ENCODE results near the gene TRIM62. TPM values are rescaled to one million over a fixed set of nuclear protein-coding genes. Genes with fewer than 3 reads are reported as not detected.

Gene TRIM62
- total and polyA plus RNA-seq, 4 donors: 0.60 to 1.3 (median 1.1) TPM

DNA sequence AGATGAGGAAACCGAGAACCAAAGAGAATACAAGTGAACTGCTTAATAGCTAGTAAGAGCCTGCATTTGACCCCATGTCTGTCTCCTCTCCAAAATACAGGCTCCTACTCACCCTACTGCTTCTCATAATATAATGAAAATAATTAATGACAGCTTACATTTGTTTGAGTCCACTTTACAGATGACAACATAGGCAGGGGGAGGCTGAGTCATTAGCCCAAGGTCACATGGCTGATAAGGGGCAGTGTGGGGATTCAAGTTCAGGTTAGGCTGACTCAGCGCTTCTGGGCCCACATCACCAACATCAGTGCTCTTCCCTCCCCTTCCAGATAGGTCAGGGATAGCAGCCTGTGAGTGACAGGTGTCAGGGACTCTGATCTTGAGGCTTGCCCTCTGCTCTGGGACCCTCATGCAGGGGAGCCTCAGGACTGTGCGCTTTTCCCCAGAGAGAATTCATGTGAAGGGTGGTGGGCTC lies 84.7 kb downstream of the TRIM62 start:
- WGBS: 96% methylated on average over 3 of the region's 3 CpGs
- Histone ChIP-seq H3K9ac (ENCODE audit: low read depth in 1 of 2, low read length in 2 of 2) (no peak overlapping the region), H3K27ac (ENCODE audit: low read depth in 1 of 2, low read length in 2 of 2) (no peak overlapping the region), H3K36me3 (ENCODE audit: control insufficient read depth in 4 of 4, insufficient read depth in 3 of 4, low read depth in 1 of 4, low read length in 3 of 4) (peaks cover 0 to 2% (median 0%) of the 10 kb centered on the region in 4 donors), H3K9me3 (ENCODE audit: control insufficient read depth in 4 of 4, low read length in 3 of 4) (no peaks in the 10 kb centered on the region), H3K4me3 (ENCODE audit: low read depth in 1 of 3, low read length in 3 of 3) (no peak overlapping the region), H3K27me3 (ENCODE audit: control insufficient read depth in 4 of 4, insufficient read depth in 4 of 4, low read length in 3 of 4) (no peaks in the 10 kb centered on the region), H3K4me1 (ENCODE audit: control insufficient read depth in 4 of 4, insufficient read depth in 4 of 4, low read length in 3 of 4) (no peaks in the 10 kb centered on the region)
- no peak for DNase-seq (ENCODE audit: low spot score)
- TF ChIP-seq, protein P1, sequence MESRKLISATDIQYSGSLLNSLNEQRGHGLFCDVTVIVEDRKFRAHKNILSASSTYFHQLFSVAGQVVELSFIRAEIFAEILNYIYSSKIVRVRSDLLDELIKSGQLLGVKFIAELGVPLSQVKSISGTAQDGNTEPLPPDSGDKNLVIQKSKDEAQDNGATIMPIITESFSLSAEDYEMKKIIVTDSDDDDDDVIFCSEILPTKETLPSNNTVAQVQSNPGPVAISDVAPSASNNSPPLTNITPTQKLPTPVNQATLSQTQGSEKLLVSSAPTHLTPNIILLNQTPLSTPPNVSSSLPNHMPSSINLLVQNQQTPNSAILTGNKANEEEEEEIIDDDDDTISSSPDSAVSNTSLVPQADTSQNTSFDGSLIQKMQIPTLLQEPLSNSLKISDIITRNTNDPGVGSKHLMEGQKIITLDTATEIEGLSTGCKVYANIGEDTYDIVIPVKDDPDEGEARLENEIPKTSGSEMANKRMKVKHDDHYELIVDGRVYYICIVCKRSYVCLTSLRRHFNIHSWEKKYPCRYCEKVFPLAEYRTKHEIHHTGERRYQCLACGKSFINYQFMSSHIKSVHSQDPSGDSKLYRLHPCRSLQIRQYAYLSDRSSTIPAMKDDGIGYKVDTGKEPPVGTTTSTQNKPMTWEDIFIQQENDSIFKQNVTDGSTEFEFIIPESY (IDR thresholded peaks at IDR 0.05): no peak
- TF ChIP-seq SP1 (IDR thresholded peaks at IDR 0.05) (no peak), HNF4A (conservative IDR thresholded peaks at IDR 0.05) (no peak), FOXA1 (IDR thresholded peaks at IDR 0.05) (no peak), HNF4G (IDR thresholded peaks at IDR 0.05) (no peak), TAF1 (conservative IDR thresholded peaks at IDR 0.05) (no peak), GABPA (IDR thresholded peaks at IDR 0.05 in 1 of 2, conservative IDR thresholded peaks at IDR 0.05 in 1 of 2) (no peak), EGR1 (IDR thresholded peaks at IDR 0.05; ENCODE audit: low read depth in 2 of 2) (no peak), NR2F2 (IDR thresholded peaks at IDR 0.05) (no peak), RXRA (IDR thresholded peaks at IDR 0.05) (no peak), JUND (IDR thresholded peaks at IDR 0.05) (no peak), FOXA2 (IDR thresholded peaks at IDR 0.05) (no peak)
- TF ChIP-seq, protein P2, sequence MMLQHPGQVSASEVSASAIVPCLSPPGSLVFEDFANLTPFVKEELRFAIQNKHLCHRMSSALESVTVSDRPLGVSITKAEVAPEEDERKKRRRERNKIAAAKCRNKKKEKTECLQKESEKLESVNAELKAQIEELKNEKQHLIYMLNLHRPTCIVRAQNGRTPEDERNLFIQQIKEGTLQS (IDR thresholded peaks at IDR 0.05): no peak
- TF ChIP-seq, protein P3, sequence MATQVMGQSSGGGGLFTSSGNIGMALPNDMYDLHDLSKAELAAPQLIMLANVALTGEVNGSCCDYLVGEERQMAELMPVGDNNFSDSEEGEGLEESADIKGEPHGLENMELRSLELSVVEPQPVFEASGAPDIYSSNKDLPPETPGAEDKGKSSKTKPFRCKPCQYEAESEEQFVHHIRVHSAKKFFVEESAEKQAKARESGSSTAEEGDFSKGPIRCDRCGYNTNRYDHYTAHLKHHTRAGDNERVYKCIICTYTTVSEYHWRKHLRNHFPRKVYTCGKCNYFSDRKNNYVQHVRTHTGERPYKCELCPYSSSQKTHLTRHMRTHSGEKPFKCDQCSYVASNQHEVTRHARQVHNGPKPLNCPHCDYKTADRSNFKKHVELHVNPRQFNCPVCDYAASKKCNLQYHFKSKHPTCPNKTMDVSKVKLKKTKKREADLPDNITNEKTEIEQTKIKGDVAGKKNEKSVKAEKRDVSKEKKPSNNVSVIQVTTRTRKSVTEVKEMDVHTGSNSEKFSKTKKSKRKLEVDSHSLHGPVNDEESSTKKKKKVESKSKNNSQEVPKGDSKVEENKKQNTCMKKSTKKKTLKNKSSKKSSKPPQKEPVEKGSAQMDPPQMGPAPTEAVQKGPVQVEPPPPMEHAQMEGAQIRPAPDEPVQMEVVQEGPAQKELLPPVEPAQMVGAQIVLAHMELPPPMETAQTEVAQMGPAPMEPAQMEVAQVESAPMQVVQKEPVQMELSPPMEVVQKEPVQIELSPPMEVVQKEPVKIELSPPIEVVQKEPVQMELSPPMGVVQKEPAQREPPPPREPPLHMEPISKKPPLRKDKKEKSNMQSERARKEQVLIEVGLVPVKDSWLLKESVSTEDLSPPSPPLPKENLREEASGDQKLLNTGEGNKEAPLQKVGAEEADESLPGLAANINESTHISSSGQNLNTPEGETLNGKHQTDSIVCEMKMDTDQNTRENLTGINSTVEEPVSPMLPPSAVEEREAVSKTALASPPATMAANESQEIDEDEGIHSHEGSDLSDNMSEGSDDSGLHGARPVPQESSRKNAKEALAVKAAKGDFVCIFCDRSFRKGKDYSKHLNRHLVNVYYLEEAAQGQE (IDR thresholded peaks at IDR 0.05): no peak

DNA sequence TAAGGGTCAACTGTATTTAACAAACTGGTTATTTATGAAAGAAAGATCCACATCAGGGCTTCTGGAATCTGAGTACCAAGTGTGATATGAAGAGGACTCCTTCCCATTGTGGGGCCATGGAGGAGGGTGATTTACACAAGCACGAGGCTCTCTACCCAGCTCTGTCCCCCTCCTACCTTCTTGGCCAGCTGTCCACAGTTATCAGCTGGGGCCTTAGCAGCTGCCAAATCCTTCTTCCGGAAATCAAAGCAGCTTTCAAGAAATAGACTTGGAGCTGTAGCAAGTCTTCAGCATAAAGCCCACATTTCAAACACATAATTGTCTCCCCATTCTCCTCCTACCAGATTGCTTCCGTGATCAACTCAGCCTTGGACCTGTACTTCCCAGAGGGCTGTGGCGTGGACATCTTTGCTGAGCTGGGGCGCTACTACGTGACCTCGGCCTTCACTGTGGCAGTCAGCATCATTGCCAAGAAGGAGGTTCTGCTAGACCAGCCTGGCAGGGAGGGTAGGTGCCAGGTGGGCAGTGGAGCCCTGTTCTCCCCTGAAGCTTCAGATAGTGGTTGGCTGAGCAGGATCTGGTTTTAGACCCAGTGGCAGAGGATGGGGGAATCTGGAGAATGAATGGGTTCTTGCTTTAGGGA lies 85.4 kb downstream of the TRIM62 start:
- H3K4me1 ChIP-seq (ENCODE audit: control insufficient read depth in 4 of 4, insufficient read depth in 4 of 4, low read length in 3 of 4): no peaks in the 10 kb centered on the region
- H3K36me3 ChIP-seq (ENCODE audit: control insufficient read depth in 4 of 4, insufficient read depth in 3 of 4, low read depth in 1 of 4, low read length in 3 of 4): peaks cover 0 to 2% (median 0%) of the 10 kb centered on the region in 4 donors
- no peak overlapping the region for H3K9ac ChIP-seq (ENCODE audit: low read depth in 1 of 2, low read length in 2 of 2)
- WGBS: 88% methylated on average over 7 of the region's 7 CpGs
- no peak for TF ChIP-seq EGR1 (IDR thresholded peaks at IDR 0.05; ENCODE audit: low read depth in 2 of 2)
- TF ChIP-seq FOXA1 (IDR thresholded peaks at IDR 0.05): no peak
- no peak for TF ChIP-seq HNF4A (conservative IDR thresholded peaks at IDR 0.05)
- TF ChIP-seq RAD21 (IDR thresholded peaks at IDR 0.05): no peak
- TF ChIP-seq, protein P1 (IDR thresholded peaks at IDR 0.05): no peak
- no peak for TF ChIP-seq RXRA (IDR thresholded peaks at IDR 0.05)
- TF ChIP-seq SP1 (IDR thresholded peaks at IDR 0.05): no peak
- TF ChIP-seq, protein P4, sequence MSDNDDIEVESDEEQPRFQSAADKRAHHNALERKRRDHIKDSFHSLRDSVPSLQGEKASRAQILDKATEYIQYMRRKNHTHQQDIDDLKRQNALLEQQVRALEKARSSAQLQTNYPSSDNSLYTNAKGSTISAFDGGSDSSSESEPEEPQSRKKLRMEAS (IDR thresholded peaks at IDR 0.05): no peak
- no peak overlapping the region for H3K4me3 ChIP-seq (ENCODE audit: low read depth in 1 of 3, low read length in 3 of 3)
- no peaks in the 10 kb centered on the region for H3K27me3 ChIP-seq (ENCODE audit: control insufficient read depth in 4 of 4, insufficient read depth in 4 of 4, low read length in 3 of 4)
- DNase-seq (ENCODE audit: low spot score): no peak
- no peaks in the 10 kb centered on the region for H3K9me3 ChIP-seq (ENCODE audit: control insufficient read depth in 4 of 4, low read length in 3 of 4)
- no peak overlapping the region for H3K27ac ChIP-seq (ENCODE audit: low read depth in 1 of 2, low read length in 2 of 2)
